ENCODE results near the gene TP53BP1.
"Not testable (repeated sequence)": the region's sequence is repeated elsewhere in the genome, so short reads cannot be mapped to it uniquely, and the experiment has no call there.

Gene TP53BP1

GRCh38 chr15:43403616-43404015, 89.3 kb downstream of the TP53BP1 start:
- Histone ChIP-seq H3K27ac (replicated peaks; ENCODE audit: low read length) (no peak overlapping the region), H3K79me1 (ENCODE audit: low read depth, low read length) (no peaks in the 10 kb centered on the region), H2AK5ac (ENCODE audit: low read depth, low read length) (no peak overlapping the region), H3K27me3 (ENCODE audit: control insufficient read depth in 3 of 3, insufficient read depth in 3 of 3, low read depth in 1 of 3, low read length in 3 of 3) (no peaks in the 10 kb centered on the region), H2AFZ (ENCODE audit: low read length) (no peak overlapping the region), H2BK5ac (ENCODE audit: low read length) (no peak overlapping the region), H3K23ac (ENCODE audit: low read depth, low read length, poor library complexity) (no peak overlapping the region), H3K14ac (ENCODE audit: low read length) (no peak overlapping the region), H2BK12ac (ENCODE audit: low read length) (no peak overlapping the region), H4K91ac (ENCODE audit: low read depth, low read length, poor library complexity) (no peak overlapping the region), H3K4ac (ENCODE audit: low read length) (no peak overlapping the region), H2BK120ac (ENCODE audit: low read depth, low read length) (no peak overlapping the region), H3K4me2 (ENCODE audit: insufficient read depth, low read length, poor library complexity, severe bottlenecking) (no peak overlapping the region), H3K9ac (ENCODE audit: low read depth, low read length, poor library complexity) (no peak overlapping the region), H3K4me1 (ENCODE audit: control insufficient read depth in 2 of 2, insufficient read depth in 1 of 2, low read depth in 1 of 2, low read length in 2 of 2) (no peaks in the 10 kb centered on the region), H3K9me3 (replicated peaks in 1 of 2; ENCODE audit: control insufficient read depth in 2 of 2, insufficient read depth in 1 of 2, low read depth in 1 of 2, low read length in 2 of 2) (no peaks in the 10 kb centered on the region), H2BK15ac (ENCODE audit: low read length) (no peak overlapping the region), H3K4me3 (ENCODE audit: low read length in 2 of 2) (no peak overlapping the region), H3K18ac (ENCODE audit: low read length) (no peak overlapping the region), H4K8ac (ENCODE audit: low read depth, low read length) (no peak overlapping the region), H3K36me3 (replicated peaks in 1 of 2; ENCODE audit: control insufficient read depth in 2 of 2, insufficient read depth in 2 of 2, low read length in 2 of 2) (peaks cover 37 to 99% of the 10 kb centered on the region in 2 donors)
- no peak for DNase-seq (ENCODE audit: low spot score)
- whole genome bisulfite sequencing, 2 donors (ENCODE audit: extremely low coverage in 2 of 2, insufficient read length in 2 of 2, insufficient replicate concordance in 1 of 2), result no CpG with 5 or more reads among the region's 8 CpGs

GRCh38 chr15:43402255-43402654, 90.7 kb downstream of the TP53BP1 start:
- Histone ChIP-seq H3K27ac (replicated peaks; ENCODE audit: low read length) (no peak overlapping the region), H3K23ac (ENCODE audit: low read depth, low read length, poor library complexity) (no peak overlapping the region), H3K36me3 (replicated peaks in 1 of 2; ENCODE audit: control insufficient read depth in 2 of 2, insufficient read depth in 2 of 2, low read length in 2 of 2) (peaks cover 31 to 99% of the 10 kb centered on the region in 2 donors), H2BK15ac (ENCODE audit: low read length) (no peak overlapping the region), H3K27me3 (ENCODE audit: control insufficient read depth in 3 of 3, insufficient read depth in 3 of 3, low read depth in 1 of 3, low read length in 3 of 3) (no peaks in the 10 kb centered on the region), H4K8ac (ENCODE audit: low read depth, low read length) (no peak overlapping the region), H3K9me3 (replicated peaks in 1 of 2; ENCODE audit: control insufficient read depth in 2 of 2, insufficient read depth in 1 of 2, low read depth in 1 of 2, low read length in 2 of 2) (no peaks in the 10 kb centered on the region), H3K14ac (ENCODE audit: low read length) (no peak overlapping the region), H3K18ac (ENCODE audit: low read length) (no peak overlapping the region), H3K9ac (ENCODE audit: low read depth, low read length, poor library complexity) (no peak overlapping the region), H2BK5ac (ENCODE audit: low read length) (no peak overlapping the region), H4K91ac (ENCODE audit: low read depth, low read length, poor library complexity) (no peak overlapping the region), H3K4me1 (ENCODE audit: control insufficient read depth in 2 of 2, insufficient read depth in 1 of 2, low read depth in 1 of 2, low read length in 2 of 2) (no peaks in the 10 kb centered on the region), H3K4me2 (ENCODE audit: insufficient read depth, low read length, poor library complexity, severe bottlenecking) (no peak overlapping the region), H2AK5ac (ENCODE audit: low read depth, low read length) (no peak overlapping the region), H3K4ac (ENCODE audit: low read length) (no peak overlapping the region), H2AFZ (ENCODE audit: low read length) (no peak overlapping the region), H2BK120ac (ENCODE audit: low read depth, low read length) (no peak overlapping the region), H3K4me3 (ENCODE audit: low read length in 2 of 2) (no peak overlapping the region), H3K79me1 (ENCODE audit: low read depth, low read length) (no peaks in the 10 kb centered on the region), H2BK12ac (ENCODE audit: low read length) (no peak overlapping the region)
- DNase-seq (ENCODE audit: low spot score), result no peak
- no CpG with 5 or more reads among the region's 3 CpGs for WGBS, 2 donors (ENCODE audit: extremely low coverage in 2 of 2, insufficient read length in 2 of 2, insufficient replicate concordance in 1 of 2)

GRCh38 chr15:43393592-43393991, 99.4 kb downstream of the TP53BP1 start:
- not testable (repeated sequence) for H3K23ac ChIP-seq (ENCODE audit: low read depth, low read length, poor library complexity); H2BK5ac ChIP-seq (ENCODE audit: low read length); H2BK12ac ChIP-seq (ENCODE audit: low read length); H3K9me3 ChIP-seq (replicated peaks in 1 of 2; ENCODE audit: control insufficient read depth in 2 of 2, insufficient read depth in 1 of 2, low read depth in 1 of 2, low read length in 2 of 2); H3K4me1 ChIP-seq (ENCODE audit: control insufficient read depth in 2 of 2, insufficient read depth in 1 of 2, low read depth in 1 of 2, low read length in 2 of 2); H3K9ac ChIP-seq (ENCODE audit: low read depth, low read length, poor library complexity); H4K8ac ChIP-seq (ENCODE audit: low read depth, low read length); H3K79me1 ChIP-seq (ENCODE audit: low read depth, low read length); H3K27ac ChIP-seq (replicated peaks; ENCODE audit: low read length); H2BK120ac ChIP-seq (ENCODE audit: low read depth, low read length); H3K4me3 ChIP-seq (ENCODE audit: low read length in 2 of 2); H3K18ac ChIP-seq (ENCODE audit: low read length); DNase-seq (ENCODE audit: low spot score); H4K91ac ChIP-seq (ENCODE audit: low read depth, low read length, poor library complexity); H2BK15ac ChIP-seq (ENCODE audit: low read length); H3K4me2 ChIP-seq (ENCODE audit: insufficient read depth, low read length, poor library complexity, severe bottlenecking); H2AFZ ChIP-seq (ENCODE audit: low read length); H3K14ac ChIP-seq (ENCODE audit: low read length); H3K4ac ChIP-seq (ENCODE audit: low read length); H3K27me3 ChIP-seq (ENCODE audit: control insufficient read depth in 3 of 3, insufficient read depth in 3 of 3, low read depth in 1 of 3, low read length in 3 of 3); H2AK5ac ChIP-seq (ENCODE audit: low read depth, low read length)
- no CpG with 5 or more reads among the region's 6 CpGs for WGBS, 2 donors (ENCODE audit: extremely low coverage in 2 of 2, insufficient read length in 2 of 2, insufficient replicate concordance in 1 of 2)
- H3K36me3 ChIP-seq (replicated peaks in 1 of 2; ENCODE audit: control insufficient read depth in 2 of 2, insufficient read depth in 2 of 2, low read length in 2 of 2), result peaks cover 22 to 71% of the 10 kb centered on the region in 2 donors

- H3K9ac ChIP-seq (ENCODE audit: low read depth, low read length, poor library complexity), result no peak overlapping the region
- peaks cover 14 to 65% of the 10 kb centered on the region in 2 donors for H3K36me3 ChIP-seq (replicated peaks in 1 of 2; ENCODE audit: control insufficient read depth in 2 of 2, insufficient read depth in 2 of 2, low read length in 2 of 2)
- H2BK120ac ChIP-seq (ENCODE audit: low read depth, low read length), result no peak overlapping the region
- H3K9me3 ChIP-seq (replicated peaks in 1 of 2; ENCODE audit: control insufficient read depth in 2 of 2, insufficient read depth in 1 of 2, low read depth in 1 of 2, low read length in 2 of 2), result no peaks in the 10 kb centered on the region
- no peak for DNase-seq (ENCODE audit: low spot score)
- H3K27ac ChIP-seq (replicated peaks; ENCODE audit: low read length), result no peak overlapping the region
- no peaks in the 10 kb centered on the region for H3K79me1 ChIP-seq (ENCODE audit: low read depth, low read length)
- H2BK12ac ChIP-seq (ENCODE audit: low read length), result no peak overlapping the region
- no peaks in the 10 kb centered on the region for H3K27me3 ChIP-seq (ENCODE audit: control insufficient read depth in 3 of 3, insufficient read depth in 3 of 3, low read depth in 1 of 3, low read length in 3 of 3)
- no peak overlapping the region for H3K23ac ChIP-seq (ENCODE audit: low read depth, low read length, poor library complexity)
- peak overlapping the region; percentile 2 for H3K4me2 ChIP-seq (ENCODE audit: insufficient read depth, low read length, poor library complexity, severe bottlenecking)
- H2AFZ ChIP-seq (ENCODE audit: low read length), result no peak overlapping the region
- no CpG with 5 or more reads among the region's 8 CpGs for WGBS, 2 donors (ENCODE audit: extremely low coverage in 2 of 2, insufficient read length in 2 of 2, insufficient replicate concordance in 1 of 2)
- no peak overlapping the region for H2AK5ac ChIP-seq (ENCODE audit: low read depth, low read length)
- no peak overlapping the region for H2BK15ac ChIP-seq (ENCODE audit: low read length)
- no peaks in the 10 kb centered on the region for H3K4me1 ChIP-seq (ENCODE audit: control insufficient read depth in 2 of 2, insufficient read depth in 1 of 2, low read depth in 1 of 2, low read length in 2 of 2)
- H2BK5ac ChIP-seq (ENCODE audit: low read length), result no peak overlapping the region
- H3K4ac ChIP-seq (ENCODE audit: low read length), result no peak overlapping the region
- H4K8ac ChIP-seq (ENCODE audit: low read depth, low read length), result no peak overlapping the region
- no peak overlapping the region for H3K18ac ChIP-seq (ENCODE audit: low read length)
- no peak overlapping the region for H3K4me3 ChIP-seq (ENCODE audit: low read length in 2 of 2)
- no peak overlapping the region for H3K14ac ChIP-seq (ENCODE audit: low read length)
- H4K91ac ChIP-seq (ENCODE audit: low read depth, low read length, poor library complexity), result no peak overlapping the region
Observed at GRCh38 chr15:43390723-43391122, 102.2 kb downstream of the TP53BP1 start.
